GM18498 (cell line): ENCODE data around the gene ACSBG1.
"Not testable (repeated sequence)": the region's sequence is repeated elsewhere in the genome, so short reads cannot be mapped to it uniquely, and the experiment has no call there.

Source experiments
- ATAC-seq: cut with Tn5 transposase; IDR thresholded peaks from one replicate; pipeline ENCODE4 v1.9.1; 2021; ENCODE audit warnings: mild to moderate bottlenecking, moderate library complexity; ENCODE audit not compliant: unreplicated experiment

The ACSBG1 gene

GRCh38 chr15:78255421-78256043 is 21.2 kb upstream of the ACSBG1 start:
- ATAC-seq: no peak

DNA sequence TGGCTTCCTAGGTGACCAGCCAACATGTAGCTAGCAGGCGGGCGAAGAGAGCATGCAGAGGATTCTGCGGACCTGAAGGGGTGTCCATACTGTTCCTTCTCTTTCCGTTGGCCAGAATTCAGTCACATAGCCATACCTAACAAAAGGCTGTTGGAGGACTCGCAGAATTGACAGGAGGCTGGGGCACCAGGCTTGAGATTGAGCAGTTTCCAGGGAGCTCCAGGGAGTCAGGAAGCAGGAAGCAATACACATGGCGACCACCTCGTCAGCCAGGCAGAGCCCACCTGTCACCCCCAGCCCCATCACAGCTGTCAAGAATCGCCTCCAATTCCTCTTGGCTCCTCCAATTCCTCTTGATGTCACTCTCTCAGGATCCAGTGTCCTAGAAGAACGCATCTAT is 16.8 kb upstream of the ACSBG1 start:
- no peak for ATAC-seq

- no peak for ATAC-seq
These were observed 14.8 kb upstream of the ACSBG1 start for GRCh38 chr15:78249131-78249530.

DNA sequence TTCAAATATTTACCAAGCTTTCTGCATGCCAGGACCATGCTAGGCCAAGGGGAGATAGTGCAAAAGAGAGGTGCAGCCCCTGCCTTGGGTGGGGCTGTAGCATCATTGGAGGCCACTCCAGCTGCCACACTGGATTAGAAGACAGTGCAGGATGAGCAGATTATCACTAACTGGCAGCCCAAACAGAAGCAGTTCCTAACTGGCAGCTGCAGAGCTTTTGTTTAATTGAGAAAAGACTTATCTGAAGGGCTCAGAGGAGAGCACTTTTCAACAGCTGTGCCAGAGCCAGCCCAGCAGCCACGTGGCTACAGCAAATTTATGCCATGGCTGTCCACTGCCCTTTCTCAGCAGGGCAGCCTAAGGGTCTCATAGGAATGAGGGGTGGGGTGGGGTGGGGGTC is 13.5 kb upstream of the ACSBG1 start:
- no peak for ATAC-seq

DNA sequence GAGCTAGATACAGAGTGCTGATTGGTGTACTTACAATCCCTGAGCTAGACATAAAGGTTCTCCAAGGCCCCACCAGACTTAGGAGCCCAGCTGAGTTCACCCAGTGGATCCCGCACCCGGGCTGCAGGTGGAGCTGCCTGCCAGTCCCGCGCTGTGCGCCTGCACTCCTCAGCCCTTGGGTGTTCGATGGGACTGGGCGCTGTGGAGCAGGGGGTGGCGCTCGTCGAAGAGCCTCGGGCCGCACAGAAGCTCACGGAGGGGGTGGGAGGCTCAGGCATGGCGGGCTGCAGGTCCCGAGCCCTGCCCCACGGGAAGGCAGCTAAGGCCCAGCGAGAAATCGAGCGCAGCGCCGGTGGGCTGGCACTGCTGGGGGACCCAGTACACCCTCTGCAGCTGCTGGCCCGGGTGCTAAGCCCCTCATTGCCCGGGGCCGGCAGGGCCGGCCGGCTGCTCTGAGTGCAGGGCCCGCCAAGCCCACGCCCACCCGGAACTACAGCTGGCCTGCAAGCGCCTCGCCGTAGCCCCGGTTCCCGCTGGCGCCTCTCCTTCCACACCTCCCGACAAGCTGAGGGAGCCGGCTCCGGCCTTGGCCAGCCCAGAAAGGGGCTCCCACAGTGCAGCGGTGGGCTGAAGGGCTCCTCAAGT is 11.7 kb upstream of the ACSBG1 start:
- not testable (repeated sequence) for ATAC-seq

DNA sequence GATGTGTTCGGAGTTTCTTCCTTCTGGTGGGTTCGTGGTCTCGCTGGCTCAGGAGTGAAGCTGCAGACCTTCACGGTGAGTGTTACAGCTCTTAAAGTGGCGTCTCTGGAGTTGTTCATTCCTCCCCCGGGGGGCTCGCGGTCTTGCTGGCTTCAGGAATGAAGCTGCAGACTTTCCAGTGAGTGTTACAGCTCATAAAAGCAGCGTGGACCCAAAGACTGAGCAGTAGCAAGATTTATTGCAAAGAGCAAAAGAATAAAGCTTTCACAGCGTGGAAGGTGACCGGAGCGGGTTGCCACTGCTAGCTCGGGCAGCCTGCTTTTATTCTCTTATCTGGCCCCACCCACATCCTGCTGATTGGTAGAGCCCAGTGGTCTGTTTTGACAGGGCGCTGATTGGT is 11.0 kb upstream of the ACSBG1 start:
- not testable (repeated sequence) for ATAC-seq

DNA sequence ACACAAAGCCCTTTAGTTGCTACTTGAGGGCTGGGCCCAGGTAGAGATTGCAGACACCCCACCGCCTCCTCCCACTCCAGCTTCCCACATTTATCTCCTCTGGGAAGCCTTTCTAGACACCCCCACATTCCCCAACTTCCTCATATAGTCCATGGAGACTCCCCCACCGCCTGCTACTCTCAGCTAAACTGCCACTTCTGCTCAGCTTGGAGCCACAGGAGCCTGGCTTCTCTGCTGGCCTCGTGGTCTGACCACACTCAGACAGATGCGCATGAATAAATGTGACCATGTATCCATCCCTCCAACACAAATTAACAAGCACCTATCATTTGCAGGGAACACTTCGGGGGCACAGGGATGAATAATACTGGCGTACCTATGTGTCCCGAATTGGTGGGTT is 10.5 kb upstream of the ACSBG1 start:
- ATAC-seq: no peak

DNA sequence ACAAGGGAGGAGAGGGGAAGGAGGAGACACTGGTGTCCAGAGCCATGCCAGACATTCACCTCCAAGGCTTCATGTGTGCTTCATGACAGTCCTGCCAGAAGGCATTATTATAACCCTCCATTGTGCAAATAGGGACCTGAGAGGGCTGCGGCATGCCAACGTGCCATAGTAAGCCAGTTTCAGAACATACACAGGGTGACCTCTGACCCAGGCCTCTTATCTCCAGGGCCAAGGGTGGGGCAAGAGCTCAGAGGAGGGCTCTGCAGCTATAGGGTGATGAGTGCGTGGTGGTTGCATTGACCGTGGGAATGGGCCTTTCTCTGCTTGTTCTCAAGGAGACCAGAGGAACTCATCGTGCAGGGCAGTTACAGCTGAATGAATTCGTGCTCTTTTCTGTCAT is 9.7 kb upstream of the ACSBG1 start:
- ATAC-seq: no peak

- ATAC-seq: no peak
These were observed 9.2 kb upstream of the ACSBG1 start for GRCh38 chr15:78243491-78243941.

- no peak for ATAC-seq
These were observed 8.7 kb upstream of the ACSBG1 start for GRCh38 chr15:78243058-78243457.

- ATAC-seq: no peak
These were observed 7.8 kb upstream of the ACSBG1 start for GRCh38 chr15:78242128-78242527.

DNA sequence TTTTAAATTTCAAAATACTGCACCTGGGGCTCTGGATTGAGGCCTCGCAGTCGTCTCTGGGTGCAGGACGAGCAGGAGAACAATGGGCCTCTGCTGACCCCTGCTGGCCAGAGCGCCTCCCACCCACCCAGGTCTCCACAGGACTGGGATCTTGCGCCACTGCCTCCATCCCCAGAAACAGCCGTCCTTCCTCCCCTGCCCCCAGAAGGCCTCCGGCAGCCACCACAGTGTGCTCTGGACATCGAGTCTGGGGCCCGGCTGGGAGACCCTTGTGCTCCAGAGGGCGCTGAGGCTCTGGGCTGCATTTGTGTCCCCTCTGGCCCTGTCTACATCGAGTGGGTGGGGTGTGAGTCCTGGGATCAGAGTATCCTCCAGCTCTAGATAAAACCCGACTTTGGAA is 6.7 kb upstream of the ACSBG1 start:
- ATAC-seq: no peak

DNA sequence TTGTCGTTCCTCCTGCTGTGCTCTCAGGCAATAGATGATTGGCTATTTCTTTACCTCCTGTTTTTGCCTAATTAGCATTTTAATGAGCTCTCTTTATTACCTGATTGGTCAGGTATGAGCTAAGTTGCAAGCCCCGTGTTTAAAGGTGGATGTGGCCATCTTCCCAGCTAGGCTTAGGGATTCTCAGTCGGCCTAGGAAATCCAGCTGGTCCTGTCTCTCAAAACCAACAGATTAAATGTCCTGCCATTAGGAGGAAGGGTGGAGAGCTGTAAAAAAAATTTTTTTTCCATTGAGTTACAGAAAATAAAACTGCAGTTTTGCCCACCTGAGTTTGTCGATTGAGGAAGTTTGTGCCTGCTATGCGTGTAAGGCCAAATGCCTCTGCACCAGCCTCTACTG is 5.4 kb upstream of the ACSBG1 start:
- ATAC-seq: no peak

DNA sequence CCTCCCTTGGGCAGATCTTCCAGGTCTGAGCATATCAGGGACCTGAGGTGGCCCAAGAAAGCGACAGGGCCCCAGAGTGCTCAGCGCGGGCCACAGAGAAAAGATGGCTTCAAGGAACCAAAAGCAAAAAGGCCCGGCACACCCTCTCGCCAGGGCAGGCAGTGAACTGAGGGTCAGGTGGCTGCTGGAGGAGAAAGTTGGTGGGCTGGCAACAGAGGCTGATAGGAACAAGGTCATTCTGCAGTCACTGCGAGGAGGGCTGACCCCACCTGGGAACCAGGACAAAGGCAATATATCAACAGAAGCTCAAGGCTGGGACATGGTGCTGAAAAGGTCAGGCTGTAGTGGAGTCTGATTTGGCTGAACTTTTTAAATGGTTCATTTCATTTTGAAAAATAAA is 2.8 kb upstream of the ACSBG1 start:
- ATAC-seq: no peak

DNA sequence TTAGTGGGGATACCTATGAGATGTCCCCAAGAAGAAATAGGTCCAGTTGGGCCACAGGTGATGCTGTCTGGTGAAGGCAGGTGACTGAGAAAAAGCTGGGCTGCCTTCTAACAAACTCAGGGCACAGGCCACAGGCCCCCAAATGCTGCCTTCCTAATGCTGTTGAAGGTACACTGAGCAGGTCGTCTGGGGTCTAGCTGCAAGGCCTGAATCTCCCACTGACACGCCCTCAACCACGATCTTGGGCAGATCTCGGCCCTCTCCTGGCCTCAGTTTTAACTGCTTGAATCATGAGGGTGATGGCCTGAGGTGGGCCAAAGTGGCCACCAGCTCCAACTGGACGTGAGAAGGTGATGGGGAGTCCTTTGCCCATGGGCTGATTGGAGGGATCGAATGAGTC is 2.1 kb upstream of the ACSBG1 start:
- no peak for ATAC-seq

DNA sequence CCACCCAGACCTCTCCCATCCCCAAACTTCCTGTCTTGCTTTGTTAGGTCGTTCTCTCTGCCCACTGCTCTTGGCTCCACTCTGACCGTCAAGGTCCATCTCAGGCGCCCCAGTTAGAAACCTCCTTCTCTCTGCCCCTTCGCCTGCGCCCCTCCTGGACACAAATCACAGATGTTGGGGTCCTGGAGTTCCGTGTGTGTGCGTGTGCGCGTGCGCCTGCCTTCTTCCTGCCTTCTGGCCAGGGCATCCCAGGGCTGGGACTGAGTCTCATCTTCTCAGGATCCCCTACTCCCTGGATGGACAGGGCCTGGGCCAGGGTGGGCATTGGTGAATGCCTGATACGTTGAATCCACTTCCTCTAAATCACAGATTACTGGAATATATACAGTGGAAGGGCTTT is 869 bp downstream of the ACSBG1 start:
- no peak for ATAC-seq

GRCh38 chr15:78232951-78233350 is 1.4 kb downstream of the ACSBG1 start:
- ATAC-seq: no peak

DNA sequence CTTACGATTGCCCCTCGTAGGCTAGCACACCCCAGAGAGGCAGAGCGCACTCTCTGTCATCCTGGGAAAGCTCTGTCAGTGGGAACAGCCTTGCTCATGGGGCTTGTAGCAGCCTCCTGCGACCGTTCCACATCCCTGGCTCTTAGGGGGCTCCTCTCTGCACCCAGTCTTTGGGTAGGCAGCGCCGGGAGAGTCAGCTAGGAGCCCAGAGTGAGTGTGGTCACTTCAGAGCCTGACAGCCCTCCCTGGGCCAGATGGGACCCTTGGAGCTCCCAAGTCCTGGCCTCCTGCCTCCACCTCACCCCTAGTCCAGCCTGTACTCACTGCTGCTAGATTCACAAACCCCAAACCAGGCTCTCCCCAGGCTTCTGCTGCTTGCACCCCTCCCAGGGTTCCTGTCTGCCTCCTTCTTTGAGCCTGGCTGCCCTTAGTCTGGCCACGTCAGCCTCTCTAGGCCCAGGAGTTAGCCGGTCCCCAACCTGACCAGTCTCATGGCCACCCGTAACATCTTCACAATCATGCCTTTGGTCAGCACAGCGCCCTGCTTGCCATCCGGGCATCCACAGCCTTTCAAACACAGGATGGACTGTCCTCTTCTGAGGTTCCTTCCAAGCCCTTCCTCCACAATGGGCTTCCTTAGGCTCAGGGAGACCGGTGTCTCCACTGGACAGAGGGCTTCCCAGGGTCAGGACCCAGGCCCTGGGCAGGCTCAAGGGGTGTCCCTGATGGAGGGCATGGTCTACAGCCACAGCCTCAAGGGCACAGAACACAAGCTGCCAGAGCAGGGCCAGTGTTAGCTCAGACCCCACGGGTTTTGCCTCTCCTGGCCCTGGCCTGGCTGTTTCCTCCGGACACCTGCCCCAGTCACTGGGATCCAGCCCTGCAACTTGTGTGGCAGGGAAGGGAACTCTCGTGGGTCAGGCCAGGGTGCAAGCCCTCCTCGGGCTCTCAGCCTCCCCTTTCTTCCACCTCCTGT is 4.6 kb downstream of the ACSBG1 start:
- no peak for ATAC-seq

DNA sequence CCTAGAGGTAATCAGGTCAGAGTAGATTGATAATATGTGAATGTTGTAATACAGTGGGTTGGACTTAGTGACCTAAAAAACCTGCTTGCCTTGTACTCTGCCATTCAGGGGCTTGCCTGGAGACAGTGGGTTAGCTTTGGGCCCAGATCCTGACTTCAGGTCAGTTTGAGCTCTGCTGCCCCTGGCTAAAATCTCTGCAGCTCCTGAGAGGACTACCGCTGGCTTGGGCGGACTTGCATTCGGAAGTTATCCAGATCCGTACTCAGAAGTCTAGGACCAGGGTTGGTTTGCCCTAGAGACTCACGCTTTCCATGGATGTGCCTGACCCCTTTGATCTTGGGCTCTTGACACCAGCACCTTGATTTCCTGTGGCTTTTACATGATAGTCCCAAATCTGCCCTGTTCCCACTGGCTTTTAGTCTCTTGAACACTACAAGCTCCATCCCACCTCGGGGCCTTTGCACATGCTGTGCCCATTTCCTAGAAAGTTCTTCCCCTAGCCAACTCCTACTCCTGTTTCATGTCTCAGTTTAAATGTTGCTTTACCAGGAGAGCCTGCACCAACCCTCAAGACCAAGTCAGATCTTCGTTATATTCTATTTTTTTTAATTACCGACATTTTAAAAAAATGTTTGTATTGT is 5.9 kb downstream of the ACSBG1 start:
- no peak for ATAC-seq

- ATAC-seq: peak; percentile 65
These were observed 8.4 kb downstream of the ACSBG1 start for GRCh38 chr15:78225783-78226541.

DNA sequence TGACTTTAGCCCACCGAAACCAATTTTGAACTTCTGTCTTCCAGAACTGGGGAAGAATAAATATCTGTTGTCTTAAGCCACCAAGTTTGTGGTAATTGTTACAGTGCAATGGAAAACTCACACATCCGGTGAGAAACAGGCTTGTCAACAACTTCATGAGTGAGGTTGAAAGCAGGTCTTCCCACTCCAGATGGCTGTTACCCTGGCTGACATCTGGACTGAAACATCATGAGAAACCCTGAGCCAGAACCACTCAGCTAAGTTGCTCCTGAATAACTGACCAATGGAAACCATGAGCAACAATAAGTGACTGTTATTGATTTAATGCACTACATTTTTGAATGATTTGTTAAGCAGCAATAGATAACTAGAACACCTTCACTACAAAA is 10.3 kb downstream of the ACSBG1 start:
- no peak for ATAC-seq
